GM12892 (cell line): ENCODE measurements around the gene KDM7A.

Experiments used
- DNase-seq: peaks from one replicate; pipeline ENCODE4 v3.0.0; 2011; ENCODE audit not compliant: insufficient read length
- FAIRE-seq: peaks from 2 replicates; lab custom pipeline; 2011; peaks lifted over from hg19 to GRCh38; lab: Jason Lieb, UNC
- POLR2A ChIP-seq: IDR thresholded peaks from 2 replicates; pipeline ENCODE4 v1.6.1; 2011; ENCODE audit warnings: low read depth, low read length, control low read depth
- POLR2AphosphoS5 ChIP-seq: IDR thresholded peaks from 2 replicates; pipeline ENCODE4 v1.6.1; 2011; ENCODE audit warnings: low read depth, low read length, control low read depth
- TAF1 ChIP-seq: IDR thresholded peaks from 2 replicates; pipeline ENCODE4 v1.6.1; 2011; ENCODE audit warnings: low read depth, mild to moderate bottlenecking, control low read depth, low read length, borderline replicate concordance

The KDM7A gene

GRCh38 chr7:140146574-140146973 is 30.2 kb downstream of the KDM7A start:
- FAIRE-seq = no peak
- no peak for DNase-seq
- TF ChIP-seq POLR2A (no peak), TAF1 (no peak), POLR2AphosphoS5 (no peak)

DNA sequence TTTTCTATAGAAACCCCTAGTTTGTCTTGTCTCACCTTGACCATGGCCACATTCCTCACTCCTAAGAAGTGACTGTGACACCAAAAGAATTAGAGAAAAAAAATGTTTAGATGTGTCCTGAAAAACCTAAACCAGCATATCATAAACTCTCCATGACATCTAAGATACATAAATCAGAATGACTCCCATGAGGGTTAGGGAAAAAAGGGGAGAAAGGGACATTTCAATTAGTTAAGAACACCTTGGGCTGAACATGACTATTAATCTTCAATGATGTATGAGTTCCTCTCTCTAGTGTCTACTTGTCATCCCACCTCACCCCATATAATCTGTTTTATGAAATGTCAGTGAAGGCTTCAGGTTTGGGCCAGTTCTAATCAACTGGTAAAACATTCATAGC is 31.1 kb downstream of the KDM7A start:
- no peak for DNase-seq
- TF ChIP-seq POLR2AphosphoS5 (no peak), POLR2A (no peak), TAF1 (no peak)
- FAIRE-seq = no peak

- no peak for DNase-seq
- TF ChIP-seq POLR2AphosphoS5 (no peak), TAF1 (no peak), POLR2A (no peak)
- FAIRE-seq = no peak
Measured at GRCh38 chr7:140144821-140145220, 32.0 kb downstream of the KDM7A start.

GRCh38 chr7:140143997-140144396 is 32.8 kb downstream of the KDM7A start:
- no peak for TF ChIP-seq POLR2A
- TF ChIP-seq POLR2AphosphoS5 = no peak
- DNase-seq (no peak), FAIRE-seq (no peak)

DNA sequence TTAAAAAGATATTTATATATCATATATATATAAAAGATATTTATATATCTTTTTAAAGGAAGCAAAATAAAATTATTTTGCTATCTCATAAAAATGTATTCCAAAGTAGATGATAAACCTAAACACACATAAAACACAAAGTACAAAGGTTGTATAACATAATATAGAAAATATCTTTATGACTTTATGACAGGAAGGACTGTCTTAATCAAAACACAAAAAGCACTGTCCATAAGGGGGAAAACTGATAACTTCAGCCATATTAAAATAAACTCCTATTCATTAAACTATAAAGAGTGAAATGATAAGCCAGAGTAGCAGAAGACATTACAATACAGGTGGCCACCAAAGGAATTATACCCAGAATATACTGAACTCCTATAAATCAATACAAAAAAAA is 34.8 kb downstream of the KDM7A start:
- TF ChIP-seq POLR2AphosphoS5 (no peak), TAF1 (no peak), POLR2A (no peak)
- no peak for DNase-seq
- FAIRE-seq = no peak

GRCh38 chr7:140141256-140141655 is 35.5 kb downstream of the KDM7A start:
- TF ChIP-seq TAF1 = no peak
- TF ChIP-seq POLR2AphosphoS5 = no peak
- TF ChIP-seq POLR2A = no peak
- FAIRE-seq (no peak), DNase-seq (no peak)

DNA sequence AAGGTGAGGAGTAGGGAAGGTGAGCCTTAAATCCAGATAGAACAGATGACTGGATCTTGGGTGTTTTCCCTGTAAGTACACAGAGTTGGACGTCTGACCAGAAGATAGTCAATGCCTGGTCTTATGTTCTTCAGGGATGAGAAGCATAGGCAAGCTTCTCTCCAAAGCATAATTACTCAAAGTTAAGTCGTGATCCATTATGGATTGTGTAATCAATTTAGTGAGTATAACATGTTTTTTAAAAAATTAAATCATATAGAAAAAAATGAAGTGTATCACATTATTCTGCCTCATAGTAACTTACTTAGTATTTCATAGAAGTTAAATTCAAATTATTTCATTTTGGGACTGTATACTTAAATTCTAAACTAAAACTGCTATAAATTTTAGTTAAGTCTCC is 39.7 kb downstream of the KDM7A start:
- FAIRE-seq = no peak
- no peak for TF ChIP-seq POLR2A
- TF ChIP-seq POLR2AphosphoS5 = no peak
- TF ChIP-seq TAF1 = no peak
- no peak for DNase-seq

DNA sequence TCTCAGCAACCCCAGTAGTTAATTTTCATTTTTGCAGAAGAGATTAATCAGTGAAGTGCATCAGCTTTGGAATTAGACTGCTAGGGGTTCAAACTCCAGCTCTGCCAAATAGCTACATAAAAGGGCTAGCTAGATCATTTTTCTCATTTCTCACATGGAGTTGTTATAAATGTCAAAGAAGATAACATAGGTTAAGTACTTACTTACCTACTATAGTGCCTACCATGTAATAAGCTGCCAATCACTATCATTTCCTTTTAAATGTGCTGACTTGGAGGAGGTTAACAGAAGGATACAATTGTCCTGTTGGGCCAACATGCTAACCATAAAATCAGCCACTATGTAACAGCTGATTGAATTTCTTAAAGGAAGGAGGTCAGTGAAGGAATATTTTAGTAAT is 40.7 kb downstream of the KDM7A start:
- DNase-seq (no peak), FAIRE-seq (no peak)
- TF ChIP-seq POLR2AphosphoS5 = no peak
- TF ChIP-seq TAF1 = no peak
- no peak for TF ChIP-seq POLR2A

DNA sequence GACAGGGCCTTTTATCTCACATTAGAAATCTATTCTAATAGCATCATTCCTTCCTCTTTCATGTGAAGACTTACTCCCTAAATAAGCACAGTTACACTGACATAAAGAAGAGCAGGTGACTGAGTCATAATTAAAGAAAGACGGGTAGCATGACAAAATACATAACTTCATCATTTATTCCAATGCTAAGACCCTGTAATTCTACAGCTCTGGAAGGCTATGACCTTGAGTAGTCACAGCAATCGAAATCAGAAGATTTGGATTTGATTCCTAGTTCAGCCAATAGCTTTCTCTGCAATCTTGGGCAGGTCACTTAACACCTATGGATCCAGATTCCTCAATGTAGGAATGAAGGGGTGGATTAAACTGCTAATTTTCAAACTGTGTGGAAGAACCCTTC is 42.7 kb downstream of the KDM7A start:
- no peak for FAIRE-seq
- no peak for TF ChIP-seq POLR2A
- TF ChIP-seq POLR2AphosphoS5 = no peak
- TF ChIP-seq TAF1 = no peak
- DNase-seq = no peak

GRCh38 chr7:140127360-140128127 is 49.2 kb downstream of the KDM7A start:
- TF ChIP-seq TAF1 = no peak
- TF ChIP-seq POLR2A = no peak
- FAIRE-seq (no peak), DNase-seq (no peak)

DNA sequence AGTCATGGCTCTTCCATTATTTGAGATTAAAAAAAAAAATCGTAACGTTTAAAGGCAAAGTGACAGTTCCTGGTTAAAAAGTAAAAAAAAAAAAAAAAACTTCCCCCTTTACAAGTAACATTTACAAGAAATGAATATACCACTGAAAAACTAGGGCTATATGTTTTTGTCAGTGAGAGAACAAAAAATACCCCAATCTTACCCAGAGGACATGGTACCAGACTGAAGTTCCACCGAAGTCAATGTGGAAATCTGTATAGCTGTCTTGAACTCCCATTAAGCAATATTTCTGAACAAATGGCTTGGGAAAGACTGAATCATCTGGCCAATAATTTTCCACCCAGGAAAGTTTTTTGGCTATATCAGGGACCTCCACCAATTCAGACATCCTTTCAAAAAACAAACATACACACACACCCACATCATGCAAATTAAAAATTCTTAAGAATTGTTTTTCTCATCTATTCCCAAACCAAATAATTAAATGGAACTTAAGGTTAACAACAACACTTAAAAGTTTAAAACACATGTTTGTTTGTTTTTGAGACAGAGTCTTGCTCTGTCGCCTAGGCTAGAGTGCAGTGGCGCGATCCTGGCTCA is 50.2 kb downstream of the KDM7A start:
- DNase-seq (no peak), FAIRE-seq (no peak)
- TF ChIP-seq POLR2AphosphoS5 (no peak), TAF1 (no peak), POLR2A (no peak)

DNA sequence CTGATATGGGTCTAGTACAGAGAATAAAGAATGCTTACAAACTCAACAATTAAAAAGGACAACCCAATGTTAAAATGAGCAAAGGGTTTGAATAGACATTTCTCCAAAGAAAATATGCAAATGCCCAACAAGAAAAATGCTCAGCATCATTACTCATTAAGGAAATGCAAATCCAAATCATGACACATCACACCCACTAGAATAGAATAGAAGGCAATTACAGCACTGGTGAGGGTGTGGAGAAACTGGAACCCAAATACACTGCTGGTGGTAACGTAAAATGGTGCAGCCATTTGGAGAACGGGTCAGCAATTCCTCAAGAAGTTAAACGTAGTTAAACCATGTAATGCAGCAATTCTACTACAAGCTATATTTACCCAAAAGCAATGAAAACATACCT is 53.8 kb downstream of the KDM7A start:
- FAIRE-seq = no peak
- no peak for DNase-seq
- TF ChIP-seq POLR2A (no peak), TAF1 (no peak), POLR2AphosphoS5 (no peak)
